Measurements from ENCODE around the gene CTDSP2.

CTDSP2 gene

DNA sequence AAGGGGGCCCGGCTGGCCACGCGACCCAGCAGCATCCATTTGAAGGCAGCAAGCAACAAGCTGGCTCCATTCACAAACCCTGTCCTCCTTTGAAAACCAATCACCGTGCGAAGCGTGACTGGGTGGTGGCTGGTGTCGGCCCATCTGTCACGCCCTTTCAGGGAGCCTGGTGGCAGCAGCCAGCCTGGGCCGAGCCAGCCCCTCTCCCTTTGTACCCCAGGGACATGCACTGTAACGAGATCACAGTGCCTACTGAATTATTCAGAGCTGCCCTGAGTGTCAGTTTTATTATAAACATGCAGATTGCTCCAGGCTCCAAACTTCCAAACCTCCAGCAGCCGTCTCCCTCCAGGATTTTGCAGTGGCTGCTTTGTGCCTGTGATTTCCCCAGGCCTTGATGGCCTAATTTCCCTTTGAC is 22.3 kb upstream of the CTDSP2 start:
- TF ChIP-seq, protein P1, sequence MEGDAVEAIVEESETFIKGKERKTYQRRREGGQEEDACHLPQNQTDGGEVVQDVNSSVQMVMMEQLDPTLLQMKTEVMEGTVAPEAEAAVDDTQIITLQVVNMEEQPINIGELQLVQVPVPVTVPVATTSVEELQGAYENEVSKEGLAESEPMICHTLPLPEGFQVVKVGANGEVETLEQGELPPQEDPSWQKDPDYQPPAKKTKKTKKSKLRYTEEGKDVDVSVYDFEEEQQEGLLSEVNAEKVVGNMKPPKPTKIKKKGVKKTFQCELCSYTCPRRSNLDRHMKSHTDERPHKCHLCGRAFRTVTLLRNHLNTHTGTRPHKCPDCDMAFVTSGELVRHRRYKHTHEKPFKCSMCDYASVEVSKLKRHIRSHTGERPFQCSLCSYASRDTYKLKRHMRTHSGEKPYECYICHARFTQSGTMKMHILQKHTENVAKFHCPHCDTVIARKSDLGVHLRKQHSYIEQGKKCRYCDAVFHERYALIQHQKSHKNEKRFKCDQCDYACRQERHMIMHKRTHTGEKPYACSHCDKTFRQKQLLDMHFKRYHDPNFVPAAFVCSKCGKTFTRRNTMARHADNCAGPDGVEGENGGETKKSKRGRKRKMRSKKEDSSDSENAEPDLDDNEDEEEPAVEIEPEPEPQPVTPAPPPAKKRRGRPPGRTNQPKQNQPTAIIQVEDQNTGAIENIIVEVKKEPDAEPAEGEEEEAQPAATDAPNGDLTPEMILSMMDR (IDR thresholded peaks at IDR 0.05): no peak
- Histone ChIP-seq H3K27me3 (peaks cover 20% of the 10 kb centered on the region), H3K36me3 (no peaks in the 10 kb centered on the region), H3K27ac (no peak overlapping the region), H3K4me3 (ENCODE audit: low read depth in 1 of 2, low read length in 1 of 2) (no peak overlapping the region), H3K4me1 (ENCODE audit: control insufficient read depth in 1 of 2, insufficient read depth in 1 of 2, low read depth in 1 of 2, low read length in 1 of 2) (peaks cover 11 to 13% of the 10 kb centered on the region in 2 experiments), H3K9me3 (no peaks in the 10 kb centered on the region)

DNA sequence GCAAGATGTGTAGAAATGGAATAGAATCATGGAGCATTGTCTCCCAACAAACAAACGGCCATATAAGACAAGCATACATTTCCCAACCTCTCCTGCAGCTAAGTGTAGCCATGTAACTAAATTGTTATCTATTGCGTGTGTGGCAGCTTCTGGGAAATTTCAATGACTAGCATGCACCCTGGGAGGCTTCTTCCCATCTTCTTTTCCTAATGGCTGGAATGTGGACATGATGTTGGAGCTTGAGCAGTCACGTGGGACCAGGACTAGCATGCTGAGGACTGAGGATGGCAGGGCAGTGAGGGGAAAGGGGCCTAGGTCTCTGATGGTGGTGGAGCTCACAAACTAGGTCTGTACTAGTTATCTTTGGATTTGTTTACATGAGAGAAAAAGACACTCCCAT is 21.7 kb upstream of the CTDSP2 start:
- TF ChIP-seq, protein P1 (IDR thresholded peaks at IDR 0.05): no peak
- H3K4me1 ChIP-seq (ENCODE audit: control insufficient read depth in 1 of 2, insufficient read depth in 1 of 2, low read depth in 1 of 2, low read length in 1 of 2): peaks cover 10 to 11% of the 10 kb centered on the region in 2 experiments
- H3K27me3 ChIP-seq: peaks cover 26% of the 10 kb centered on the region
- H3K36me3 ChIP-seq: no peaks in the 10 kb centered on the region
- H3K9me3 ChIP-seq: no peaks in the 10 kb centered on the region
- no peak overlapping the region for H3K27ac ChIP-seq
- H3K4me3 ChIP-seq (ENCODE audit: low read depth in 1 of 2, low read length in 1 of 2): no peak overlapping the region

DNA sequence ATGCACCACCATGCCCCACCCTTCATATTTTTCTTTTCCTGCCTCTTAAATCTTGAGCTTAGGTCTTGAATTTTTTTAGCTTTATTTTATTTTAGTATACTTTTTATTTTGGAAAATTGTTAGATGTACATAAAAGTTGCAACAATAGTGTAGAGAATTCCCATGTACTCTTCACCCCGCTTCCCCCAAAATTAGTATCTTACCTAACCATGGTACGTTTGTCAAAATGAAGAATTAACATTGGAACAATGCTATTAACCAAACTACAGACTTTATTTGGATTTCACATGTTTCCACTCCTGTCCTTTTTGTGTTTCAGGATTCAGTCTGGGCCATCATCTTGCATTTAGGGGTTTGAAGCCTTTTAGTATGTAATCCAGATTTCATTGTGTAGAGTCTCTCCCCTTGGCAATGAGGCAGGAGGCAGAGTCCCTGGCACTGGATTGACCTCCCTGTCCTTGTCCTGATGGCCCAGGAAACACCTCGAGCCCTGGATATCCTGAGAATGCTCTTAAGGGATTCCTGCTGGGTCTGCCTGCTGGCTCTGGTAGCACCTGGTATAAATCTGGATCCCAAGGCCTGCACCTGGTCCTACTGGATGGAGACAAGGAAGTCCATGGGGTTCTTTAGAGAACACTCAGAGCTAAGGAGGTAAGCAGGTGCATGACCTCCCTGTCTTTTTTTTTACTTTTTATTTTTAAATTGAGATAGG is 19.9 kb upstream of the CTDSP2 start:
- H3K9me3 ChIP-seq: no peaks in the 10 kb centered on the region
- peaks cover 30% of the 10 kb centered on the region for H3K27me3 ChIP-seq
- H3K4me3 ChIP-seq (ENCODE audit: low read depth in 1 of 2, low read length in 1 of 2): no peak overlapping the region
- TF ChIP-seq, protein P1 (IDR thresholded peaks at IDR 0.05): no peak
- H3K36me3 ChIP-seq: no peaks in the 10 kb centered on the region
- peaks cover 10 to 11% of the 10 kb centered on the region in 2 experiments for H3K4me1 ChIP-seq (ENCODE audit: control insufficient read depth in 1 of 2, insufficient read depth in 1 of 2, low read depth in 1 of 2, low read length in 1 of 2)
- no peak overlapping the region for H3K27ac ChIP-seq

DNA sequence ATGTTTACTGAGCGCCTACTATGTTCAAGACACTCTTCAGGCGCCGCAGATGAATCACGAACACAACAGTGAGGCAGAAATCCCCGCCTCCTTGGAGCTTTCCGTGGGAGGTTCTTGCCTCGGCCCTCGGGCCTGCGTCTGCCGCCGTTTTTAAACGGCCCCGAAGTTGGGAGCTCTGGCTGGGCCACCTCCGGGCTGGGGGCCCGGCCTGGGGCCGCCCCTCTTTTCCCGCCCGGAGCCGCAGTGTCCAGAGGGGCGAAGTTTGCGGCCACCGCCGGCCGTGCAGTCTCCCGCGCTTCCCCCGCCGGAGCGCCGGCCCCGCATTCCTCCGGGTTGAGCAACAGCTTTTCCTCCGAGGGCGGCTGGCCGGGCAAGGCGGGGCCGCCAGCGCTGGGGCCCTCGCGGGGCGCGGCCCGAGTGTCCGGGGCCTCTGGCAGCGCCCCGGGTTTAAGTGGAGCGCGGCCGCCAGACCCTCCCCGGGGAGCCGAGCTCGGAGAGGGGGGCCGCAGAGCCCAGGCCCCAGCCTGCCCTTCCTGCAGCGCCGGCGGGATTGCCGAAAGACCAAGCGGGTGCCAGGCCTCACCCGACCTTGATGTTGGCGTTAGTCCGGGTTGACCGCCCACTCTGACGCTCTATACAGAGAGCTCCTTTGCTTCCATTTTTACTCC is 18.7 kb upstream of the CTDSP2 start:
- Histone ChIP-seq H3K27me3 (peaks cover 30% of the 10 kb centered on the region), H3K9me3 (no peaks in the 10 kb centered on the region), H3K4me1 (ENCODE audit: control insufficient read depth in 1 of 2, insufficient read depth in 1 of 2, low read depth in 1 of 2, low read length in 1 of 2) (peaks cover 10 to 11% of the 10 kb centered on the region in 2 experiments), H3K27ac (no peak overlapping the region), H3K36me3 (no peaks in the 10 kb centered on the region), H3K4me3 (ENCODE audit: low read depth in 1 of 2, low read length in 1 of 2) (peak overlapping the region; percentile 51 to 61)
- TF ChIP-seq, protein P1 (IDR thresholded peaks at IDR 0.05): no peak

DNA sequence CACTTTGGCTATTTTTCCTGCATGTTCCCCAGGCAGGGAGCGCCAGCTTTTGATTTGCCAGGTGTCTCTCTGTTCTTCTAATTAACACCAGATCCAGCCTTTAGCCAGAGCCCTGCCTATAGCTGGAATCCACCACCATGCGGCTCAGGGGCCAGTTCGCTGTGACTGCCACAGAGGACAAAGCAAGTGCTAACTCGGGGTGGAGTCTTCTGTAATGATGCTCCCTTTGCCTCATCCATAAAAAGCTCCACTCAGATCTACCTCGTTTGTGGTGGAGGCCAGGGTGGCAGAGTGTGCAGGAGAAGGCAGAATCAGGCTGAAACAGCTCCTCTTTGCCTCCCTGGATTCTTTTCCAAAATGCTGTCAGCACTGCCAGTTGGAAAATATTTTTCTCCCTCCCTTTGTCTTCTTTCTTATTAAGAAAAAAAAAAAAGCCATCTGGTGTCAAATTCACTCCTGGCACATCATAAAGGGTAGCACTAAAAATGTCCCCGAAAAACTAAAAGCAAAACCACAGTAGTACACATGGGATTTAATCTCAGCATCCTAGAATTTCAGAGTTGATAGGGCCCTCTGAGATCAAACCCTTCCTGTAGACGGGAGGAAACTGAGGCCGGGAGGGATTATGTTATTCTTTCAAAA is 18.0 kb upstream of the CTDSP2 start:
- no peaks in the 10 kb centered on the region for H3K9me3 ChIP-seq
- peaks cover 30% of the 10 kb centered on the region for H3K27me3 ChIP-seq
- H3K4me1 ChIP-seq (ENCODE audit: control insufficient read depth in 1 of 2, insufficient read depth in 1 of 2, low read depth in 1 of 2, low read length in 1 of 2): peaks cover 10 to 11% of the 10 kb centered on the region in 2 experiments
- no peak overlapping the region for H3K27ac ChIP-seq
- H3K36me3 ChIP-seq: no peaks in the 10 kb centered on the region
- peak overlapping the region; percentile 51 to 61 for H3K4me3 ChIP-seq (ENCODE audit: low read depth in 1 of 2, low read length in 1 of 2)
- TF ChIP-seq, protein P1 (IDR thresholded peaks at IDR 0.05): no peak

All from neutrophil (primary cell).